NCI-H345 treated with DMSO at 0.1 percent for 48 hours (cell line): Measurements from ENCODE around the gene ZNF775.
"Not testable (repeated sequence)": the region's sequence is repeated elsewhere in the genome, so short reads cannot be mapped to it uniquely, and the experiment has no call there.

Experiments used
- DNase-seq: peaks from one replicate; lab custom pipeline; 2025; ENCODE audit not compliant: unreplicated experiment; lab: John Stamatoyannopoulos, UW

The ZNF775 gene

DNA sequence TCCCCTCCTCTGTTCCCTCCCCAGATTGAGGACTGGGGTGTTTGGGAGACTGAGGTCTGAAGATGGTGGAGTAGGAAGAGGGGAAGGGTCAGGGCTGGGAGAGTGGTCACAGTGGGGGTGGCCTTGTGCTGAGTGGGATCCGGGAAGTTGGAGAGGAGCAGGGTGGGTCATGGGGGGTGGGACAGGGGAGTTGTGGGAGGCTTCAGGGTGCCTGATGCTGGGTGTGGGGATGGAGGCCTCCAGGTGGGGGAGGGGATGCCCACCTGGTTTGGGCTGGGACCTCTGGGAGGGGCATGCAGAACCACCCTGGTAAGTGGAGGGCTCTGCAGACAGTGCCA, 2.6 kb downstream of the ZNF775 start:
- DNase-seq, result no peak

DNA sequence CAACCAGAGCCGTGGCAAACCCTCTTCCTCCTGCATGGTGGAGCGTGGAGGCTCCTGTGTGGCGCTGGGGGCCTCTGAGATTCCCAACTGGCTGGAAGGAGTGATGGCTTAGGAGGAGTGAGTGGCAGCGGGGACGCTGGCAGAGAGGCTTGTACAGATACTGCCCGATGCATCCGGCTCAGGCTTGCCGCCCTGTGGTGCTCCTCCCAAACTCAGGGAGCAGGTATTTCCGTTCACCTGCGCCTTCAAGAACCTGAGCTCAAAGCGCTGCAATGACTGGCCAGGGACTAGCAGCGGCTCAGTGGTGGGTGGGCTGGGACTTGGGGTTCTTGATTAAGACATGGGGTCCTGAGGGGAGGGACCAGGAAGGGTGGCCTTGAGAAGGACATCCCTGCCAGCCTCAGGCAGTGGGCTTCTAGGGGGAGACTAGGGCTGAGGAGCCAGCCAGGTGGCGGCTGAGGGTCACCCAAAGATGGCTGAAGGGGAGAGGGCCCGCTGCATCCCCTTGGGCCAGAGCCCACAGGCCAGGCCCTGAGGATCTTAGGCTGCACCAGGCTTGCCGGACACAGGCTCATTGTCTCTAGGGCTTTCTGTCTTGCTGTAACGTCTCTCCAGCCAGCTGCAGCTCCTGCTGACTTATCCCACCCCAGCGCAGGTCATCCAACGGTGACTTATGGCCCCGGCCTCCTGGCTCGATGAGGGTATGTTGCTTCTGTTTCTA, 3.2 kb downstream of the ZNF775 start:
- DNase-seq, result no peak

DNA sequence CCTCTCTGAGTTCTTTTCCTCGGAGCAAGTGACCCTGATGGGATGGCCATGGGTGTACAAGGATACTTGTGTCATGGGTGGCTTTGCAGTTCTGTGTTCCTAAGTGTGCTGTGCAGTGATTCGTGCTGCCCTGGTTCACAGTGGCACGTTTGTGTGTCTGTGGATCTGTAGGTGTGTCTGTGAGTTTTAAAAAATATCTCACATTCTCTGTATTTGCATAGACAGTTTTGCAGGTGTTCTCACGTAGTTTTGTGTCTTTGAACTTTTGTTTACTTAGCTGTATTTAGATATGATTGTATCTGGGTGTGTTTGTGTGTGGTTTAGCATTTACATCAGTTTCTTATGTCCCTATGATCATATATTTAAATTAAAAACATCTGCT, 3.7 kb downstream of the ZNF775 start:
- DNase-seq, result no peak

- peak; percentile 72 for DNase-seq
Observed at GRCh38 chr7:150383710-150384397, 4.7 kb downstream of the ZNF775 start.

- no peak for DNase-seq
Observed at GRCh38 chr7:150384406-150385301, 5.5 kb downstream of the ZNF775 start.

- no peak for DNase-seq
Observed at GRCh38 chr7:150385302-150385723, 6.2 kb downstream of the ZNF775 start.

DNA sequence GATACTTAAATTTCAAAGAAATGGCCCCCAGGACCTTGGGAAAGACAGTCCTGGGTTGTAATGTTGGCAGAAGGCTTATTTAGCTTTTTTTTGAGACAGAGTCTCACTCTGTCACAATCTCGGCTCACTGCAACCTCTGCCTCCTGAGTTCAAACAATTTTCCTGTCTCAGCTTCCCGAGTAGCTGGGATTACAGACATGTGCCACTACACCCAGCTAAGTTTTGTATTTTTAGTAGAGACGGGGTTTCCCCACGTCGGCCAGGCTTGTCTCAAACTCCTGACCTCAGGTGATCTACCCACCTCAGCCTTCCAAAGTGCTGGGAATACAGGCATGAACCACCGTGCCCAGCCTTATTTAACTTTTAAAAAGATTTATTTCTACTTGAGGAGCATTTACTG, 6.8 kb downstream of the ZNF775 start:
- DNase-seq, result not testable (repeated sequence)

DNA sequence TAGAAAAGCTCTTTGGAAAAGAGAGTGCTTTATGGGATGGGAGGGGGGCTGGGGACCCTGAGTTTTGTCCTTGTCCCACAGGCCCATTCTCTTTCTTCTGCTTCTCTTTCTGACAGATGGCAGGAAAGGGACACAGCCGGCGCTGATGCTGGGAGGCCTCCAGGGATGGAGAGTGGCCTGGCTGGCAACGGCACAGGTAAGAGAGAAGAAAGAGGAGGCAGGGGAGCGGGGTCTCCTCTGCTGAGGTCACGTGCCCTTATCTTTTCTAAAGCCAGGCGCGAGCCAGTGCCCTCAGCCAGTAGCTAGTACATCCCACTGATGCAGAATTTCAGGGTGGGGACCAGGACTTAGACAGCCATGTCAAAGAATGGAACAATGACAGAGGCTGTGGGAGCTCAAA, 9.2 kb downstream of the ZNF775 start:
- no peak for DNase-seq

DNA sequence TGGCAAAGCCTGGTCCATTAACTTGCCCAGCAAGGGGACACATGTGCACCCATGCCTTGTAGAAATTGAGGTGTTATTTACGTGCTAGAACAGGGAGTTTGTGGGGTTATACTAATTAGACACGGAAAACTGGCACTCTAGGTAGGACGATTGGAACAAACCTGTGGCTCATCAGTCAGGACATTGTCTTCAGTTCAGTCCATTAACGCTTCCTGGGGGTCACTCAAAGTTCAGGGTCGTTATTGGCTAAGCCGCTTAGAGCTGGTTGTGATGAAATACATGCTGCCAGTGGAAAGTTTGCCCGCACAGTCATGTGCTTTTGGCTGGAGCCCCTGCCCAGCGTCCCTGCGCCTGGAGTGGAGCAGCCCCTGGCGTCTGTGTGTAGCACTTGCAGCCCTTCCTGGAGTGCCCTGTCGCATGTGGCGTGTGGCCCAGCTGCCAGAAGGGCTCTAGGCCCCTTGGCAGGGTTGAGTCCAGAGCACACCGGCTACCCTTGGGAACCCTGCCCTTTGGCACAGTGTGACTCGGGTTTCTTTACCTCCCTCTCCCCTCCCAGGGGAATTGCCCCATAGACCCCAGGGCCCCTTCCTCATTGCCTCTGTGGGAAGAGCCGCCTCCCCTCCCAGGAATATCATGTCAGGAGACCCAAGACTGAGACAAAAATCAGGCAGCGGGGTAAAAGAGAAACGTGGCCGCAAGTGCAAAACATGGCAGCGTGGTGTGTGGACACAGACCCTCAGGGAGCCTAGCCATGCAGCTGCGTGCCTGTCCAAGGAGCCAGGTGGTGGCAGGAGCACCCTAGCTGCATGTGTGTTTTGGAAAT, 9.8 kb downstream of the ZNF775 start:
- DNase-seq, result no peak

DNA sequence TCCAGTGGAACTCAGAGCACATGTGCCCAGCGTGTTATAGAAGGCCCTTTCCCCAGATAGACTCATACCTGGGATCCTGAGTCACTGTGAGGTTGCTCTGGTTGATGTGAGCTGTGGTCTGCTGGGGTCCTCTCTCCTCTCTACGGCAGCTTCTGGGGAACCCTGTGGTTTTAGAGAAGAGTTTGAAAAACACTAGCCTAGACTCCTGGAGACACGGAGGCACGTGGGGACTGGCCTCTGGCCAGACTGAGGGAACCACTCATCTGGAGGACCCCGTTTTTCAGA, 10.3 kb downstream of the ZNF775 start:
- no peak for DNase-seq

DNA sequence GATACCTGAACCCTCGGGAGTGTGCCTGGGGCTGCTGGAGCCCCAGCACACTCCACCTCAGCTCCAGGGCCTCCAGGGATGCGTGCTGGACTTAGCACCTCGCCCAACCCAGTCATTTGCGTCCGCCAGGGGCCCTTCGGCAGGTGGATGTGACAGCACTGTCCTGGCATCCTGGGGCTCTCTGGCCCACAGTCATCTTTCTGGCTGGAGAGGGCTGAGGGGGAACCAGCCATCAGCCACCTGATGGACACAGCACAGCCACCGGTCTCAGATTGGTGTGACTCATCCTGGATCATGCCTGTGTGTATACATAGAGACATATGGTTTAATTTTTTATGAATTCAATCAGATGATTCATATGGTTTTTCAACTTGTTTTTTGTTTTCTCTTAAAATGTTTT, 11.1 kb downstream of the ZNF775 start:
- DNase-seq, result no peak

GRCh38 chr7:150393325-150393724, 14.2 kb downstream of the ZNF775 start:
- DNase-seq, result no peak

DNA sequence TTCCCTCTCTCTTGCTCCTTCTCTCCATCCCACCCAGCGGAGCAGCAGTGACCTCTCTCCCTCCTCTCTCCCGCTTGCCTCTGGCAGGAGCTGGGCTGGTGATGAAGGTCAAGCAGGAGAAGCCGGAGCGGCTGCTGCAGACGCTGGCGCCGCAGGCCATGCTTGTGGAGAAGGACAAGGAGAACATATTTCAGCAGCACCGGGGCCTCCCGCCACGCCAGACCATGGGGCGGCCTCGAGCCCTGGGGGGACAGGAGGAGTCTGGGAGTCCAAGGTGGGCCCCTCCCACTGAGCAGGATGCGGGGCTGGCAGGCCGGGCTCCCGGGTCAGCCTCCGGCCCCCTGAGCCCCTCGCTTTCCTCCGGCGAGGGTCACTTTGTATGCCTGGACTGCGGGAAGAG, 17.3 kb downstream of the ZNF775 start:
- no peak for DNase-seq

- DNase-seq, result no peak
Observed at GRCh38 chr7:150396851-150397260, 17.7 kb downstream of the ZNF775 start.

- no peak for DNase-seq
Observed at GRCh38 chr7:150397346-150398107, 18.4 kb downstream of the ZNF775 start.

GRCh38 chr7:150398108-150398964, 19.2 kb downstream of the ZNF775 start:
- no peak for DNase-seq

GRCh38 chr7:150398965-150399320, 19.8 kb downstream of the ZNF775 start:
- DNase-seq, result no peak

- DNase-seq, result no peak
Observed at GRCh38 chr7:150399421-150400007, 20.4 kb downstream of the ZNF775 start.
